Mesenchymal stem cell (in vitro differentiated cells and primary cell): Measurements from ENCODE around the gene ABCB4.

Experiments
- DNase-seq: peaks from one replicate; pipeline ENCODE4 v3.0.0-alpha.2; 2013
- H2AFZ ChIP-seq: one replicate; pipeline ENCODE4 v1.6.1; 2013; ENCODE audit warnings: low read depth, mild to moderate bottlenecking, control low read depth, inconsistent platforms, low read length, moderate library complexity
- H2AK5ac ChIP-seq: 2 replicates; pipeline ENCODE4 v1.6.1; 2013; ENCODE audit warnings: low read length, moderate library complexity, mild to moderate bottlenecking, inconsistent platforms; ENCODE audit not compliant: severe bottlenecking
- H2BK120ac ChIP-seq: one replicate; pipeline ENCODE4 v1.6.1; 2013; ENCODE audit warnings: low read depth, mild to moderate bottlenecking, inconsistent platforms, low read length, moderate library complexity
- H2BK12ac ChIP-seq, 2 experiments: one replicate each; pipeline ENCODE4 v1.6.1; 2013; ENCODE audit warnings: inconsistent platforms in 2 of 2, low read length in 2 of 2, mild to moderate bottlenecking in 2 of 2, moderate library complexity in 2 of 2, control low read depth in 1 of 2
- H2BK15ac ChIP-seq: one replicate; pipeline ENCODE4 v1.6.1; 2013; ENCODE audit warnings: mild to moderate bottlenecking, low read depth, inconsistent platforms; ENCODE audit not compliant: poor library complexity, severe bottlenecking
- H2BK5ac ChIP-seq: 2 replicates; pipeline ENCODE4 v1.6.1; 2013; ENCODE audit warnings: low read depth, mild to moderate bottlenecking, low read length, control low read depth, inconsistent platforms; ENCODE audit not compliant: poor library complexity, severe bottlenecking
- H3K14ac ChIP-seq, 2 experiments: one replicate each; pipeline ENCODE4 v1.6.1; 2013; ENCODE audit warnings: inconsistent platforms in 2 of 2, low read length in 2 of 2, control low read depth in 1 of 2, mild to moderate bottlenecking in 1 of 2, moderate library complexity in 1 of 2
- H3K18ac ChIP-seq, 2 experiments: one replicate each; pipeline ENCODE4 v1.6.1; 2013; ENCODE audit warnings: inconsistent platforms in 2 of 2, low read length in 2 of 2, control low read depth in 1 of 2, low read depth in 1 of 2, mild to moderate bottlenecking in 1 of 2
- H3K23ac ChIP-seq, 2 experiments: one replicate each; pipeline ENCODE4 v1.6.1; 2013; ENCODE audit warnings: inconsistent platforms in 2 of 2, low read length in 2 of 2, mild to moderate bottlenecking in 2 of 2, moderate library complexity in 2 of 2, control low read depth in 1 of 2
- H3K27ac ChIP-seq: 2 replicates; pipeline ENCODE4 v1.5.1; 2013; ENCODE audit warnings: mild to moderate bottlenecking, moderate library complexity, low read length, control low read depth, inconsistent platforms; ENCODE audit not compliant: poor library complexity, severe bottlenecking
- H3K27me3 ChIP-seq, 2 experiments: 2 replicates each; pipeline versions ENCODE4 v1.6.1 to v1.7.0; 2013; ENCODE audit warnings: low read length in 2 of 2, mild to moderate bottlenecking in 2 of 2, moderate library complexity in 2 of 2, control low read depth in 1 of 2, inconsistent platforms in 1 of 2; ENCODE audit not compliant: control insufficient read depth in 1 of 2, insufficient read depth in 1 of 2
- H3K36me3 ChIP-seq, 2 experiments: 2 replicates each; pipeline versions ENCODE4 v1.6.1 to v1.7.0; 2013; ENCODE audit warnings: low read length in 2 of 2, control low read depth in 1 of 2, inconsistent platforms in 1 of 2, low read depth in 1 of 2, mild to moderate bottlenecking in 1 of 2; ENCODE audit not compliant: insufficient read depth in 2 of 2, control insufficient read depth in 1 of 2
- H3K4ac ChIP-seq, 2 experiments: one replicate each; pipeline ENCODE4 v1.6.1; 2013; ENCODE audit warnings: inconsistent platforms in 2 of 2, low read length in 2 of 2, mild to moderate bottlenecking in 2 of 2, moderate library complexity in 2 of 2, control low read depth in 1 of 2, low read depth in 1 of 2
- H3K4me1 ChIP-seq: 2 replicates; pipeline ENCODE4 v1.6.1; 2013; ENCODE audit warnings: low read depth, low read length, control low read depth; ENCODE audit not compliant: control insufficient read depth, insufficient read depth
- H3K4me2 ChIP-seq: 2 replicates; pipeline ENCODE4 v1.6.1; 2013; ENCODE audit warnings: low read length, mild to moderate bottlenecking, inconsistent platforms; ENCODE audit not compliant: poor library complexity, severe bottlenecking
- H3K4me3 ChIP-seq, 2 experiments: 2 replicates each; pipeline versions ENCODE4 v1.5.1 to v1.7.0; 2013; ENCODE audit warnings: low read length in 2 of 2, mild to moderate bottlenecking in 2 of 2, control low read depth in 1 of 2, low read depth in 1 of 2; ENCODE audit not compliant: insufficient read depth in 1 of 2
- H3K79me1 ChIP-seq: replicated peaks from 2 replicates; pipeline ENCODE4 v1.6.1; 2013; ENCODE audit warnings: mild to moderate bottlenecking, control low read depth, low read length, inconsistent platforms; ENCODE audit not compliant: poor library complexity, severe bottlenecking
- H3K9ac ChIP-seq: 2 replicates; pipeline ENCODE4 v1.7.0; 2013; ENCODE audit warnings: mild to moderate bottlenecking, low read length, moderate library complexity
- H3K9me3 ChIP-seq: 2 replicates; pipeline ENCODE4 v1.7.0; 2013; ENCODE audit warnings: mild to moderate bottlenecking, low read length; ENCODE audit not compliant: control insufficient read depth
- H4K8ac ChIP-seq: one replicate; pipeline ENCODE4 v1.6.1; 2013; ENCODE audit warnings: inconsistent platforms, mild to moderate bottlenecking, low read length, moderate library complexity
- H4K91ac ChIP-seq: one replicate; pipeline ENCODE4 v1.6.1; 2013; ENCODE audit warnings: mild to moderate bottlenecking, low read length, inconsistent platforms
- WGBS: methylation state at CpG from one replicate; pipeline ENCODE4 v1.1.7; 2013; ENCODE audit warnings: mixed read lengths; 5-methylcytosine and 5-hydroxymethylcytosine counted together

ABCB4 gene

GRCh38 chr7:87450706-87451105 is 24.8 kb downstream of the ABCB4 start:
- Histone ChIP-seq H3K14ac (no peak overlapping the region), H2BK120ac (no peak overlapping the region), H4K91ac (no peak overlapping the region), H3K27ac (no peak overlapping the region), H2AFZ (no peak overlapping the region), H3K4me1 (peaks cover 2% of the 10 kb centered on the region), H2AK5ac (no peak overlapping the region), H3K23ac (no peak overlapping the region), H4K8ac (no peak overlapping the region), H3K4me2 (no peak overlapping the region), H3K36me3 (no peaks in the 10 kb centered on the region), H2BK15ac (no peak overlapping the region), H3K9me3 (no peaks in the 10 kb centered on the region), H2BK5ac (no peak overlapping the region), H3K27me3 (no peaks in the 10 kb centered on the region), H3K18ac (no peak overlapping the region), H3K4me3 (no peak overlapping the region), H3K9ac (no peak overlapping the region), H2BK12ac (no peak overlapping the region), H3K4ac (no peak overlapping the region), H3K79me1 (no peaks in the 10 kb centered on the region)
- no peak for DNase-seq
- WGBS, result 75% methylated on average over 1 of the region's 1 CpG

- H3K4ac ChIP-seq, result no peak overlapping the region
- no peak overlapping the region for H3K9ac ChIP-seq
- H3K18ac ChIP-seq, result no peak overlapping the region
- no peak overlapping the region for H3K4me3 ChIP-seq
- H3K4me2 ChIP-seq, result no peak overlapping the region
- H3K79me1 ChIP-seq, result no peaks in the 10 kb centered on the region
- no peak for DNase-seq
- no peak overlapping the region for H2BK12ac ChIP-seq
- H2AFZ ChIP-seq, result no peak overlapping the region
- no peaks in the 10 kb centered on the region for H3K27me3 ChIP-seq
- H3K36me3 ChIP-seq, result no peaks in the 10 kb centered on the region
- H2BK5ac ChIP-seq, result no peak overlapping the region
- H4K91ac ChIP-seq, result no peak overlapping the region
- H4K8ac ChIP-seq, result no peak overlapping the region
- no peak overlapping the region for H2BK120ac ChIP-seq
- H2BK15ac ChIP-seq, result no peak overlapping the region
- H3K23ac ChIP-seq, result no peak overlapping the region
- peak overlapping the region in 1 of 2 experiments; percentile 60 for H3K14ac ChIP-seq
- no peak overlapping the region for H3K27ac ChIP-seq
- no peak overlapping the region for H2AK5ac ChIP-seq
- H3K4me1 ChIP-seq, result peaks cover 2% of the 10 kb centered on the region
- 72% methylated on average over 7 of the region's 7 CpGs for WGBS
- H3K9me3 ChIP-seq, result no peaks in the 10 kb centered on the region
These were observed 27.1 kb downstream of the ABCB4 start for GRCh38 chr7:87448388-87448787.

GRCh38 chr7:87447116-87447635 is 28.3 kb downstream of the ABCB4 start:
- DNase-seq, result no peak
- Histone ChIP-seq H2AFZ (no peak overlapping the region), H4K91ac (no peak overlapping the region), H3K4me3 (no peak overlapping the region), H2BK5ac (no peak overlapping the region), H3K79me1 (no peaks in the 10 kb centered on the region), H2BK12ac (no peak overlapping the region), H3K18ac (no peak overlapping the region), H2BK120ac (no peak overlapping the region), H2AK5ac (no peak overlapping the region), H3K14ac (no peak overlapping the region), H3K4me1 (peaks cover 2% of the 10 kb centered on the region), H2BK15ac (no peak overlapping the region), H3K9me3 (no peaks in the 10 kb centered on the region), H3K9ac (no peak overlapping the region), H3K36me3 (no peaks in the 10 kb centered on the region), H3K4ac (no peak overlapping the region), H3K27me3 (no peaks in the 10 kb centered on the region), H4K8ac (no peak overlapping the region), H3K4me2 (no peak overlapping the region), H3K23ac (no peak overlapping the region), H3K27ac (no peak overlapping the region)
- 84% methylated on average over 4 of the region's 4 CpGs for WGBS

GRCh38 chr7:87445897-87446296 is 29.6 kb downstream of the ABCB4 start:
- H3K4ac ChIP-seq, result no peak overlapping the region
- H3K4me3 ChIP-seq, result no peak overlapping the region
- no peak overlapping the region for H2BK15ac ChIP-seq
- H3K27ac ChIP-seq, result no peak overlapping the region
- no peak overlapping the region for H3K18ac ChIP-seq
- no peak overlapping the region for H4K91ac ChIP-seq
- no peak overlapping the region for H4K8ac ChIP-seq
- no peak overlapping the region for H2BK5ac ChIP-seq
- no peak overlapping the region for H2BK12ac ChIP-seq
- no peak overlapping the region for H2AK5ac ChIP-seq
- H3K79me1 ChIP-seq, result no peaks in the 10 kb centered on the region
- no peak overlapping the region for H2AFZ ChIP-seq
- H3K14ac ChIP-seq, result no peak overlapping the region
- no peak overlapping the region for H2BK120ac ChIP-seq
- no peak overlapping the region for H3K4me2 ChIP-seq
- peaks cover 2% of the 10 kb centered on the region for H3K4me1 ChIP-seq
- H3K9ac ChIP-seq, result no peak overlapping the region
- H3K27me3 ChIP-seq, result no peaks in the 10 kb centered on the region
- H3K9me3 ChIP-seq, result no peaks in the 10 kb centered on the region
- DNase-seq, result no peak
- no peaks in the 10 kb centered on the region for H3K36me3 ChIP-seq
- whole genome bisulfite sequencing, result 90% methylated on average over 2 of the region's 4 CpGs
- no peak overlapping the region for H3K23ac ChIP-seq
